Occipital lobe (tissue), 2 donors: ENCODE results near the gene PAIP2. TPM values are rescaled to one million over a fixed set of nuclear protein-coding genes. Genes with fewer than 3 reads are reported as not detected.
"Not testable (repeated sequence)": the region's sequence is repeated elsewhere in the genome, so short reads cannot be mapped to it uniquely, and the experiment has no call there.

Source experiments
- DNase-seq: peaks from one replicate; lab custom pipeline; 2025; lab: John Stamatoyannopoulos, UW
- total RNA-seq: library from RNA; depleted of rRNA; stranded (reverse); fragments of >200 nt; gene quantifications from one replicate; pipeline ENCODE4 v1.2.3, GENCODE V29; 2014

Gene PAIP2, protein sequence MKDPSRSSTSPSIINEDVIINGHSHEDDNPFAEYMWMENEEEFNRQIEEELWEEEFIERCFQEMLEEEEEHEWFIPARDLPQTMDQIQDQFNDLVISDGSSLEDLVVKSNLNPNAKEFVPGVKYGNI
- 111 TPM for total RNA-seq

DNA sequence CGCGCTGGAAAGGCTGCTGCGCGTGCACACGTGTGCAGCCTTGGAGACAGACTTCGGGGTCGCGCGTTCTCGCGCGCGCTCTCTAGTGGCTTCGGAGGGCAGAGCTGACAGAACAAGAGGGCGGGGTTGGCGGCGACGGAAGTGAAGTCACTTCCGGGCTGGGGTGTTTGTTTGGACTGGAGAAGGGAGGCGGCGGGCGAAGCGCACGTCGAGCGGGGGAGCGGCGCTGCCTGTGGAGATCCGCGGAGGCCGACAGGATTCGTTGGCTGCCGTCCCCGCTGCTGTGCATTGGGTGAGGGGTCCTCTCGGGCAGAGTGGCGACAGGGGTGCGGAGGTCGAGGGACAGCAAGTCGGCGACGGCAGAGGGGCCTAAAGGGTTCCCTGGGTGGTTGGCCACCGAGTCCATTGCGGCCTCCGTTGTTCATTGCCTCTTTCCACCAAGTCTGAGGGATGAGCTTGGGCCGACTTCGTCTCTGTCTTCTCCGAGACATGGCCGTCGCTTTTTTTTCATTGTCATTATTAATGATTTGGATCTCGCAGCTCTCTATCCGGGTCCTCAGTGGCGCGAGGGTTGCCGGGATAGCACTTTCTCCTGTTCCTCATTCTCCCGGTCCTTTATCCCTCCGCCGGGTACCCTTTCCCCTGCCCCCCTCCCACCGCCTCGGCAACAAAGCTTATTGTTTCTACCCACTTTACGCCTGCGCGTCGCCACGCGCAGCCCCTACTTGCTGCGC is at the start of gene PAIP2:
Gene PAIP2 (plus strand): TSS at position 166 of the 734 bp plus-strand sequence. CDS start 21,931 bp downstream, outside the sequence.
- peak; percentile 91 for DNase-seq

DNA sequence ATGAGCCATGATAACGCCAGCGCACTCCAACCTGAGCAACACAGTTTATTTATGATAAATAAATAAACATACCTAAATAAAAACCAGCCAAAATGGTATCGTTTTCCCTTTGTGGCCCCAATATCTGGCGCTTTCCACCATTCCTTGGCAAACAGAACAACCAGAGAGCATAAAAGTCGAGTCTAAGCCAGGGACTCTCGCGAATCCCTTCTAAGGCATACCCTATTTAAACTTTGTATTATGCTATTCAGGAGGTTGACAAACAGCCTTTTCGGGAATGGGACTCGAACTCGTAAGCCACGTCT is 48.5 kb upstream of the PAIP2 start:
- DNase-seq: no peak

DNA sequence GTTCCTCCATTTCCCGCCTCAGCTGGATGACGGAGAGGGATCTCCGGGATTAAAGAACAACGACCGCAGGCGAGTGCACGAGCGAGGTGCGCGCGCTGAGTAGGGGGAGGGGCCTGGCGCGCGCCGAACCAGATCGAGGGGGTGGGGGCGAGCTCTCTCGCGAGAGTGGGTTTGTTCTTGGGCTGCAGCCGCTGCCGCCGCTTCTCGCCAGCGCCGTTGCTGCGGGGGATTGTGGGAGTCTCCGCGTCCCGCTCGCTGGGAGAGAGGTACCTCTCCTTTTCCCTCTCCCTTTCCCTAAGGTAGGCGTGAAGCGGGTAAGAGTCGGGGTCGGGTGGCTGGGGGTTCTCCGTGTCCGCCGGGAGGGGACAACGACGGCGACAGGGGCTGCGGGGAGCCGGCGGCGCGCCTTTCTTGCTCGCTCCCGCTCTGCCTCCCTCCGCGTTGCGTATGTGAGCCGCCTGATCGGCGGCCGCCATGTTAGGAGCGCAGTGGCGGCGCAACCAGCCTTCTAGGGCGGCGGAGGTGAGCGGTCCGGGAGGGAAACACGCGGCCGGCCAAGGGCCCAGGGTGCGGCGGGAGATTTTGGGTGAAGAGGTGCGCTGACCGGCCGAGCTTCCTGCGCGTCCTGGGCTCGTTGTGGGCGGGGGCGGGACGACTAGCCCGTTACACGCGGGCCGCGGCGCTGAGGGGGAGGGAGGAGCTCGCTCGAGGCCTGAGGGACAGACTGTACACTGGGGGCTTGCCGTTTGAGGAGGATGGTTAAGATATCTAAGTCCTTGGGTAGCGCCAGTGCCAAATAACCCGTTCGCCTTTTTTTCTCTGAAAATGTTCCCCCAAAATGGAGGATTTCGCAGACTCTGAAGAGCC is 47.9 kb upstream of the PAIP2 start, which contains the start of gene MATR3:
Gene MATR3 (plus strand): TSS at position 234 of the 867 bp plus-strand sequence. CDS start 13,676 bp downstream, outside the sequence.
- DNase-seq: peak; percentile 89

DNA sequence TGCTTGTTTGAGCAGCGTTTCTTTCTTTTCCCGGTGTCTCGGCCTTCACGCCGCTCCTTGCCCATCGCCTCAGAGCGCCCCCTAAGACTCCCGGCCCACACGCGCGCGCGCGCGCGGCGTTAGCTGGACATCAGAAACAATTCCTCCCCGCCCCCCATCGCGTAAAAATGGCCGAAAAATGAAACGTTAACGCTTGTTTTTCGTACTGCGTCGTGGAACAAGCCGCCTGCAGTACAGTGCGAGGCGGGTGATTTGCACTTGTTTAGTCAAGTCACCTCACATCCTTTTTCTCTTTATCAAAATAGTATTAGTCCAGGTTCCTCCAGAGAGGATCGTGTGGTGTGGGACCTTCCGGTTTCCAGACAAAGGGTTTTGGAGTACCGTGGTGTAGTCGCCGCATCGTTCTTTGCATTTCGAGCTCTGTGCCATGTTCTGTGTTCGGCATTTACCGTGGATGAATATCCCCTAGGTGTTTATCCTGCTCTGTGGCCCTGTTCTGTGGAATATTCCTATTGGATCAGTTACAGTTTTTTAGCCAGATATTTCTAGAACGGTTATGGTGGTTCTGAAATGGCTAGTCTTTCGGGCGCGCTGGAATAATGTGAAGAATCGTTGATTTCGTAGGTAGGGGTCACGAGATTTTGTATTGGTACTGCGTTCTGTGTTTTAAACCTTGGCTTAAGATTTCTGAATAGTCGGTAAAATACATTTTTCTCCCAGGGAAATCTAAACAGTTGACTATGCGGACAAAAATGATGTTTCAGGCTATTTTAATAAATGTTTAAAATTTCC is 47.1 kb upstream of the PAIP2 start:
- DNase-seq: peak; percentile 61

DNA sequence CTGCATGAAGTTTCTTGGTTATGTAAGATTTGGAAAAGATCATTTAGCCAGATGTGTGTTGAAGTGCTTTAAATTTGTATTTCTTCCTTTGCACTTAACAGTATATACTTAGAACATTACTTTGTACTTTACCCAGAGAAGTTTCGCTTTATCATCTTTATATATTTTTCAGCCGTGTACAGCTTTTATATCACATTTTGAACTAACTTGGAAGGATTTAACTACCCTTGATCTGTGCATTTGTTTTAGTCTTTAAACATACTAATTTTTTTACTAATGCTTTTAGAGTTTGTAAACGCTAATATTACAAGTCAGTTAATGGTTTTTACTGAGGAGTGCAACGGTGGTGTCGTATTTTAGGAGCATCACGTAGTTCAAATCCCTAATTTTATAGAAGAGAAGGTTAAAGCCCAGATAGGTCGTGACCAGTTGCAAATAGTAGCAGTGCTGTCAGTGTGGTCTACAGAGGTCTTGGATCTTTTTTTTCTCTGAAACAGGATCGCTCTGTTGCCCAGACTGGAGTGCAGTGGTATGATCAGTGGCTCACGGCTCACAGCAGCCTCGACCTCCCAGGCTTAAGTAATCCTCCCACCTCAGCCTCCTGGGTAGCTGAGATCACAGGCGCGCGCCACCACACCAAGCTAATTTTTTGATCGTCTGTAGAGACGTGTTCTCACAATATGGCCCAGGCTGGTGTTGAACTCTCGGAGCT is 46.2 kb upstream of the PAIP2 start:
- no peak for DNase-seq

DNA sequence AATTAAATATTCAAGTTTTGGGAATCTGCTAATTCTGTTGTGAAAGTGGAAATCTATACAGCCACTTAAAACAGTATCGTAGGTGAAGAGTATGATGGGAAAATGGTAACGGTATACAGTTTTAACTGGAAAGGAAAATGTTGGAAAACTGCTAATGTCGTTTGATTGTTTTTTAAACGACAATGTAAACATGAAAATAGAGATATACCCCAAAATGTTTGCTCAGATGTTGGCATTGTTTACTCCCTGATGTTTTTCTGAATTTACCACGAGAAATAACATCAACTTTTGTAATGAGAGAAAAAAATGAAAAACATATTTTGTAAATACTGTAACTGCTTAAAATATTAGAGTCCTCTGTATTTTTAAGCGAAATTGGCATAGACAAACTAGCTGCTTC is 45.5 kb upstream of the PAIP2 start:
- DNase-seq: no peak

DNA sequence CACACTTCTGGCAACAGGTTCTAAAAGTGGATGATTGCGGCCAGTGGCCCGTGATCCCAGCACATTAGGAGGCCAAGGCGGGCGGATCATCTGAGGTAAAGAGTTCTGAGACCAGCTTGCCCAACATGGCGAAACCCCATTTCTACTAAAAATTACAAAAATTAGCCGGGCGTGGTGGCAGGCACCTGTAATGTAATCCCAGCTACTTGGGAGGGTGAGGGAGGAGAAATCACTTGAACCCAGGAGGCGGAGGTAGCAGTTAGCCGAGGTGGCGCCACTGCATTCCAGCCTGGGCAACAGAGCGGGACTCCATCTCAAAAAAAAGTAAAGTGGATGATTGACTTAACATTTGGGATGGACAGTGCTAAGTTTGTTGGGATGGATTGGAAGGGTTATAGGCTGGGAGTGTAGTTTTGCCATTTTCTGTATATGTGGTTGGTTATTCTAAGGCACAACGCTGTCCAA is 44.8 kb upstream of the PAIP2 start:
- DNase-seq: no peak

DNA sequence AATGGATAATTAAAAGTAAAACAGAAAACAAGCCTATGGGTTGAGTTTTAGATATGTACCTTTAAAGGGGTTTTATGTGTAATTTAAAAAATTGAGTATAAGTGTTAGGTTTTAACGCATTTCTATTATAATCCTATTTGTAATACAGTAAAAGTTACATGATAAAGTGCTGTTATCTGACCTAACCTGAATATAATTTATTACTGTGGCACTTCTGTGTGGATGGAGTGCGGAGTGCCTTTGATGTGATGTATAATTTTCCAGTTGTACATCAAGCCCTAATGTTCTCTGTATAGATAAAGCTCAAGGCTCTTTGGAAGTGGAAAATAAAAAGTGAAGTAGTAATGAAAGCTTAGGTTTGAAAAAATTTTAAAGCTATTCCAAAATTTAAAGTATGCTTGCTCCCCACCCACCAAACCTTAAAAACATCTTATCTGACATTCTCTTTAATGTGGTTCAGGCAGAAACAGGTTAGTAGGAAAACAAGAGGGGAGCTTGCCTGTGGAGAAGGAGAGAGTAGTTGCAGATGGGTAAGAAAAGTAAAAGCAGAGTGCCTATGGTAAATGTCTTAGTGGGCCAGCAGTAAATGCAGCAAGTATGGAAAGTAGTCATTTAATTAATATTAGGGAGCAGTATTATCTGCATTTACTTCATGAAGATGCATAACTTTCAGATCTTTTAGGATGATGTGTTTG is 44.1 kb upstream of the PAIP2 start:
- DNase-seq: no peak

DNA sequence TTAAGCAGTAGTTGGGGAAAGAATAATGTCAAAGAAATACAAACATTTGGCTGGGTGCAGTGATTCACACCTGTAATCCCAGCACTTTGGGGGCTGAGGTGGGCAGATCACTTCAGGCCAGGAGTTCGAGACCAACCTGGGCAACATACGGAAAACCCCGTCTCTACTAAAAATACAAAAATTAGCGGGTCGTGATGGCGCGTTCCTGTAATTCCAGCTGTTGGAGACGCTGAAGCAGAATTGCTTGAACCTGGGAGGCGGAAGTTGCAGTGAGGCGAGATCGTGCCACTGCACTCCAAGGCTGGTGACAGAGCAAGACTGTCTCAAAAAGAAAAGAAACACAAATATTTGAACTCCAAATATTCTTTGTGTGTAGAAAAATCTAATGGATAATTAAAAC is 43.4 kb upstream of the PAIP2 start:
- no peak for DNase-seq

DNA sequence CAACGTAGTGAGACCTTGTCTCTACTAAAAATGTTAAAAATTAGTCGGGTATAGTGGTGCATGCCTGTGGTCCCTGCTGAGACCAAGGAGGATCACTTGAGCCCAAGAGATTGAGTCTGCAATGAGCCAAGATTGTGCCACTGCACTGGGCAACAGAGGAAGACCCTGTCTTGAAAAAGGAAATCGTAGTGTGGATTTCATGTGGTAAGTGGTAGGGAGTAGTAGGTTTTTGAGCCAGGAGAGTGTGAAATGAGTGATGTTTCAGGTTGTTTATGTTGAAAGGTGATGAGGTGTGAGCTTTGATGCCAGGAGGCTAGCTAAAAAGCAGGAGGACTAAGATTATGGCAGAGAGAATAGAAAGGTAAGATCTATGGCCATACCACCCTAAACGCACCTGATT is 42.2 kb upstream of the PAIP2 start:
- DNase-seq: no peak

DNA sequence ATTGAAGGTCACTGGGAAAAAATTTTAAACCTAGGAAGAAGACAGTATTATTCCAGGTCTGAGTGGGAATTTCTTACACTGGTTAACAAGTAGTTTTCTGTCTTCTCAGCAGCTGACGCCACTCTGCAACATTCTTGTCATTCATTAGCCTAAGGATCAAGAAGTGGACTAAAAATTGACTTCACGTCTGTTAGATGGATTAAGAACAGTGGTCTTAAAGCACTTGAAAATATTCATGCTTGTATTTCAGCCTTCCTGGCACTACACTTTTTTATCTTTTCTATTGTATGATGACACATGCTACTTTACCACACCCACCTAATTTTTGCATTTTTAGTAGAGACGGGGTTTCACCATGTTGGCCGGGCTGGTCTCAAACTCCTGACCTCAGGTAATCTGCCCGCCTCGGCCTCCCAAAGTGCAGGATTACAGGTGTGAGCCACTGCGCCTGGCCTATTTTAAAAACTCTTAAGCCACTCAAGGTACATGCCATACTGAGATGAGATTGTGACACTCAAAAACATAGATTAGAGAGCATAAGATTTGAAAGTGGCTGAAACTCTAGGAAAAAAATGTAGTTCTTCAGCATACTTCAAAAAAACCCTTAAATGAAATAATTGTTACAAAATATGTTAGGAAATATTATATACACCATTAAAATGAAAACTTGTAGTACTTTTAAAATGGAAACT is 39.7 kb upstream of the PAIP2 start:
- no peak for DNase-seq

DNA sequence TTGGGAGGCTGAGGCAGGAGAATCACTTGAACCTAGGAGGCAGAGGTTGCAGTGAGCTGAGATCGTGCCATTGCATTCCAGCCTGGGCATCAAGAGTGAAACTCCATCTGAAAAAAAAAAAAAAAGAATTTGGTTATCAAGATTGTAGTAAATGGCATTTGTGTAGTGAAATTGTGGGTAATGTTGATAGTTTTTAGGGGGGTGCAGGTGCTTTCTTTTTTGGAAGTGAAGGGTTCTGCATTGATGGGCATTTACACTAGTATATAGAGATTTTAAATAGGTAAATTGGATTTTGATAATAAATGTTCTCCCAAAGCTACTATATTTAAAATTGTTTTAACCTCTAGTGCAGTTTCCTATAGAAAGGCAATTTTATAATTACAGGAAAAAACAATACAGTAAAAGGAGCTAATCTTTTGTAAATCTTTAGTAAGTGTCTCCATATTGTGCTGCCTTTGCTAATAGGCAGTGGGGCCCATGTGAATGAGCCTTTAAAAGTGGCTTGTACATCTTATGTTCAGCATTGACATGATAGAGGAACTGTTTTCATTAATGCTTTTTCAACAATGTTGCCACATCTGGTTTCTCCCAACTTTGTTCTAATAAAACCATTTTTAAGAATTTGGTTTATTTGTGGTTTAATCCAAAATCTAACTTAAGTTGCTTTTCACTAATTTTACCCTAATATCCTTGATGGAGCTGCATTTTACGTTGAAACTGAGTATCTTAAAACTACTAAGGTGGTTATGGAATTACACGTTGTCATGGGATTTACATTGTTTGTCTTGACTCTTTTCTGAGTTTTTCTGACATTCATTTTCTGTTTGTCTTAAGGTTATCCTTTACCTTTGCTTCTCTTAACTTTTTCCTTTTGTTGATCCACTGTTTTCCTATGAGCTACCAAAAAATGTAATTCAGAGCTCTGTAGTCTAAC is 37.0 kb upstream of the PAIP2 start:
- no peak for DNase-seq

DNA sequence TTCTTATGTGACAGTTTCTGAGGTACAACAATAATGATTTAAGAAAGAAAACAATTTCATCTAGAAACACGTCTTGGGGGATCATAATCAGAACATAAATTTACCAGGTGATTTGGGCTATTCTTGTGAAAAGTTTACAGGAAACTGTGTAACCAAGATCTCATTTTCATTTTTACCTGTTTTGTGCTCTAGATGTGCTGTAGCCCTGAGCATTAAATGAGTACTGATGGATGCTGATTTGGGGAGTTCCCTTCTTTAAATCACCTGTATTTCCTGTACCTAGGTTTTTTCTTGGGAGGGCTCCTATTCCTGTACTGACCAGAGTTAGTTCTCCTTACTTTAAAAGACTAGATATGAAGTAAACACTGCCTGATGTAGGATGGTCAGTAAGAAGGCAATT is 35.5 kb upstream of the PAIP2 start:
- no peak for DNase-seq

DNA sequence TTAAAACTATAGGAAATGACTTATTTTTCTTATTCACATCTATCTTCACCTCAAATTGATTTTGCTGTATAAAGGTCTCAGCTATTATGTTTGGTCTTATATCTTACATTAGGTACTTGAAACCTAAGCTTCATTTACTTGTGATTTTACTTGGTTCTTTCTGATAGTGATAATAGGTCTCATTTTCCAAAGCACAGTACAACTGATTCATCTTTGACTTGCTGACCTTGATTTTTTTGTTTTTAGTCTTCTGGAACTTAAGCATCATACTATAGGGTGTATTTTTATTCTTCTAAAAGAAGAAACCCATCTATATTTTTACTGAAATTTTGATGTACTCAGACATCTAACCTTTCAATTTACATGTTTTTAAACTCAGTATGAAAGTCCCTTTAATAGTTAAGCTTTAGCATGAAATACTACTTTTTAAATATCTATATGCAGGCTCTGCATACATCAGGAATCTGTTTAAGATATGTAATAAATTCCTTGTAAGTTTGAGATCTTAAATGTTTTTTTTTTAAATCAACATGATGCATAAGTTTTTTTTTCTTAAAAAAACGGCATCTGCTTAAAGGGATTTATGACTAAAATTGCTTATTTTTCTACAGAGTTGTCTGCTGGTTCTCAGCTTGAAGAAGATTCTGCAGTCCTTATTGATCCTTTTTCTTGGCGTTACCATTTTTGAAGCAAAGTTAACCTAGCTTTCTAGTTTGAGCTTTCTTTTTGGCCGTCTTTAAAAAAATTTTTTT is 34.9 kb upstream of the PAIP2 start:
- no peak for DNase-seq

DNA sequence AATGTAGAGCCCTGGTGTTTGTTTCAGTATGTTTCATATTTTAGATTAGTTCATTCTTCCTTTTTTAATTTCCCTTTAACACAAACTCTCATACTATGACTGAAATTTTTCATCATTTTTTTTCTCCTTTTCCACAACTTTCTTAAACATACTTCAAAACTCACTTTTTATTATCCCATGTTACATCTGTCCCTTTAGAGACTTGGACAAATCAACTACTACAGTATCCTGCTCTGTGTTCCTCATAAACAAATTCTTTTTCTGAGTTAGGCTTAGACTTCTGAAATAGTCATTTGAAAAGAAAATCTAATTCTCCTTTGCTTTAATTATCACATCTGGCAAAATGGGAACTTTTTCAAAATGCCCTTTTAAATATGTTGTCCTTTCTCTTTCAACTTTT is 32.9 kb upstream of the PAIP2 start:
- DNase-seq: no peak

DNA sequence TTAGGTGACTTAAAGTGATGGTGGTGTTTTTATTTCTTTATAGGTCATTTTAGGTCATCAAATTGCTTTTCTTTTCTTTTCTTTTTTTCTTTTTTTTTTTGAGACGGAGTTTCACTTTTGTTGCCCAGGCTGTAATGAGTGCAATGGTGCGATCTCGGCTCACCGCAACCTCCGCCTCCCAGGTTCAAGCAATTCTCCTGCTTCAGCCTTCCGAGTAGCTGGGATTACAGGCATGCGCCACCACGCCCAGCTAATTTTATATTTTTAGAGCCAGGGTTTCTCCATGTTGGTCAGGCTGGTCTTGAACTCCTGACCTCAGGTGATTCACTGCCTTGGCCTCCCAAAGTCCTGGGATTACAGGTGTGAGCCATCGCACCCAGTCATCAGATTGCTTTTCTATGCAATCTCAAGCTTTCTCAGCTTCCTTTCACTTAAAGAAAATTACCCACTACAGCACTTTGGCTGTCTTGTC is 30.9 kb upstream of the PAIP2 start:
- not testable (repeated sequence) for DNase-seq

DNA sequence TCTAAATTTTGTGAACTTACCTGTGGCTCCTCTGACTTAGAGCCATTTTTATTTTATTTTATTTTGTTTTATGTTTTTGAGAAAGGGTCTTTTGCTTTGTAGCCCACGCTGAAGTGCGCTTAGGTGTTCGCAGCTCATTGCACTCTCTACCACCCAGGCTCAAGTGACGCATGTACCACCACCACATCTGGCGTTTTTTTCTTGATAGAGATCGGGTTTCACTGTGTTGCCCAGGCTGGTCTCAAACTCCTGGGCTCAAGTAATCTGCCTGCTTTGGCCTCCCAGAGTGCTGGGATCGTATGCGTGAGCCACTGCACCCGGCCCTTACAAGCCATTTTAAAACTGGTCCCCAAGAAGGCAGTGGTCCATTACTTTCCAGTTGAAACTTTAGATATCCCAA is 29.6 kb upstream of the PAIP2 start:
- DNase-seq: no peak

DNA sequence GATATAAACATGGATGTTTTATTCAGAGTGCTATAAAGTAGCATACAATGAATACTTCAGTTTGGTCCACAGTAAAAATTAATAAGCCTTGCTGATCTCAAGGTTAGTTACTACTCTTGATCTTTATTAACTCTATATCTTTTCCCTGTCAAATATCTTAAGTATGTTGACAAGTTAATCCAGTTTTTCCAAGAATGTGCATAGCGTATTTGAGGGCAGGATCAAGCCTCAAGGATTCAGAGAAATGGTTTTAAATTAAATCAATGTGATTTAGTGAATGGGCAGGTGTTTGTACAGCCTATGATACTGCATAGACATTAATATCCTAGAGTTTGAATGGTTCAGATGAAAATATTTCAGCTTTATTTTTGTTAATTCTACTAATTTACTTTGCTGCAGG is 27.4 kb upstream of the PAIP2 start:
- no peak for DNase-seq
